Measurements from ENCODE around the gene SNX8.
"Not testable (repeated sequence)": the region's sequence is repeated elsewhere in the genome, so short reads cannot be mapped to it uniquely, and the experiment has no call there.

Gene SNX8

GRCh38 chr7:2295936-2296620 lies 18.2 kb downstream of the SNX8 start:
- DNase-seq (ENCODE audit: low read depth in 1 of 2, low spot score in 1 of 2): no peak

- DNase-seq (ENCODE audit: low read depth in 1 of 2, low spot score in 1 of 2): no peak
Measured at GRCh38 chr7:2290877-2291276, 23.4 kb downstream of the SNX8 start.

- DNase-seq (ENCODE audit: low read depth in 1 of 2, low spot score in 1 of 2): no peak
Measured at GRCh38 chr7:2289621-2290020, 24.6 kb downstream of the SNX8 start.

GRCh38 chr7:2289111-2289586 lies 25.1 kb downstream of the SNX8 start:
- DNase-seq (ENCODE audit: low read depth in 1 of 2, low spot score in 1 of 2): no peak

GRCh38 chr7:2288503-2288902 lies 25.7 kb downstream of the SNX8 start:
- no peak for DNase-seq (ENCODE audit: low read depth in 1 of 2, low spot score in 1 of 2)

GRCh38 chr7:2287745-2288144 lies 26.5 kb downstream of the SNX8 start:
- no peak for DNase-seq (ENCODE audit: low read depth in 1 of 2, low spot score in 1 of 2)

- no peak for DNase-seq (ENCODE audit: low read depth in 1 of 2, low spot score in 1 of 2)
Measured at GRCh38 chr7:2283074-2283473, 31.2 kb downstream of the SNX8 start.

GRCh38 chr7:2282185-2282751 lies 32.0 kb downstream of the SNX8 start:
- no peak for DNase-seq (ENCODE audit: low read depth in 1 of 2, low spot score in 1 of 2)

GRCh38 chr7:2281541-2281940 lies 32.7 kb downstream of the SNX8 start:
- DNase-seq (ENCODE audit: low read depth in 1 of 2, low spot score in 1 of 2): no peak

GRCh38 chr7:2280424-2280823 lies 33.8 kb downstream of the SNX8 start:
- DNase-seq (ENCODE audit: low read depth in 1 of 2, low spot score in 1 of 2): no peak

- no peak for DNase-seq (ENCODE audit: low read depth in 1 of 2, low spot score in 1 of 2)
Measured at GRCh38 chr7:2279896-2280295, 34.3 kb downstream of the SNX8 start.

- DNase-seq (ENCODE audit: low read depth in 1 of 2, low spot score in 1 of 2): no peak
Measured at GRCh38 chr7:2278026-2278425, 36.2 kb downstream of the SNX8 start.

GRCh38 chr7:2276107-2276506 lies 38.1 kb downstream of the SNX8 start:
- no peak for DNase-seq (ENCODE audit: low read depth in 1 of 2, low spot score in 1 of 2)

- DNase-seq (ENCODE audit: low read depth in 1 of 2, low spot score in 1 of 2): no peak
Measured at GRCh38 chr7:2275101-2275500, 39.1 kb downstream of the SNX8 start.

GRCh38 chr7:2274666-2275065 lies 39.6 kb downstream of the SNX8 start:
- DNase-seq (ENCODE audit: low read depth in 1 of 2, low spot score in 1 of 2): no peak

- no peak for DNase-seq (ENCODE audit: low read depth in 1 of 2, low spot score in 1 of 2)
Measured at GRCh38 chr7:2273866-2274265, 40.4 kb downstream of the SNX8 start.

GRCh38 chr7:2272031-2272430 lies 42.2 kb downstream of the SNX8 start:
- no peak for DNase-seq (ENCODE audit: low read depth in 1 of 2, low spot score in 1 of 2)

- DNase-seq (ENCODE audit: low read depth in 1 of 2, low spot score in 1 of 2): no peak
Measured at GRCh38 chr7:2271273-2272026, 42.8 kb downstream of the SNX8 start.

- no peak for DNase-seq (ENCODE audit: low read depth in 1 of 2, low spot score in 1 of 2)
Measured at GRCh38 chr7:2270495-2270894, 43.7 kb downstream of the SNX8 start.

- DNase-seq (ENCODE audit: low read depth in 1 of 2, low spot score in 1 of 2): no peak
Measured at GRCh38 chr7:2269991-2270460, 44.2 kb downstream of the SNX8 start.

- not testable (repeated sequence) for DNase-seq (ENCODE audit: low read depth in 1 of 2, low spot score in 1 of 2)
Measured at GRCh38 chr7:2269089-2269990, 44.9 kb downstream of the SNX8 start.

Measured in activated CD4-positive, alpha-beta T cell treated with anti-CD3 and anti-CD28 coated beads, Interleukin-2, amount 50 U/mL, for 24 hours (primary cell).